CD4-positive, alpha-beta T cell treated with Interleukin-2 at 100 ng/mL for 4 hours (primary cell): ENCODE data around the gene GPHN.
A peak's percentile ranks its signal among the peaks of the same experiment; 100 is the strongest.
"Not testable (repeated sequence)": the region's sequence is repeated elsewhere in the genome, so short reads cannot be mapped to it uniquely, and the experiment has no call there.

Experiments
- DNase-seq: peaks from one replicate; pipeline ENCODE4 v3.0.0-alpha.2; 2020; ENCODE audit warnings: low spot score

GPHN gene

DNA sequence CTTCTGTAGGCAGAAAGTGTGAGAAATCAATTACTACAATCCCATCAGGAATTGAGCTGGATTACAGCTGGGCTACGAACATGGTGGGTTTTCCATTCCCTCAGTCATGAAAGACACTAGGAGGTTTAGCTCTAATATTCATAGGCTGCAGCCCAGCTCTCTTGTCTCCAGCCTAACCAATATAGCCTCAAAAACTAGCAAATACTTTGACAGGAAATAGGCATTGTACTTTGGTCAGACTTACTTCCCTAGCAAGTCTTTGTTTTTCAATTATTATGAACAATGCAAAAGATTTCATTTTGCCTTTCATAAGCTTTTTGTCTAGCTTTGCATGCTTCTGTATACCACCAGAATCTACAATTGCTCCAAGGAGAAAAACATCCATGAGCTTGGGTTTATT lies 296.2 kb downstream of the GPHN start:
- DNase-seq: no peak

DNA sequence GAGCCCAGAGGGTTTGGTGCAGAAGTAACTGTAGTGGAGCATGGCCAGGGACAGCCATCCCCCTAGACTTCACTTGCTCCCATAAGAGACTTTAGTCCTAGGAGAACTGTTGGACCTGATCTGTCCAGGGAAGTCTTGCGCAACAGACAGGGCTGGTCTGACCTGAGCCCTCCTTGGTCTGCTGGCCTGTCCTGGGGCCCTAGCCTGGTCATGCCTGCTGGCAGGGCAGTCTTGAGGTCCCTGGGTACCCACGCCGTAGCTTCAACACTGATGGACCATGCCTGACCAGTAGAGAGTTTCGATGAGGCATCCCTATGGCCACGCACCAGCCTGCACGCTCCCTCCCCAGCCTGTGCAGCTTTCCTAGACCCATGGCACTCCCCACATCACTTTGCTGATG lies 305.7 kb downstream of the GPHN start:
- DNase-seq: no peak

DNA sequence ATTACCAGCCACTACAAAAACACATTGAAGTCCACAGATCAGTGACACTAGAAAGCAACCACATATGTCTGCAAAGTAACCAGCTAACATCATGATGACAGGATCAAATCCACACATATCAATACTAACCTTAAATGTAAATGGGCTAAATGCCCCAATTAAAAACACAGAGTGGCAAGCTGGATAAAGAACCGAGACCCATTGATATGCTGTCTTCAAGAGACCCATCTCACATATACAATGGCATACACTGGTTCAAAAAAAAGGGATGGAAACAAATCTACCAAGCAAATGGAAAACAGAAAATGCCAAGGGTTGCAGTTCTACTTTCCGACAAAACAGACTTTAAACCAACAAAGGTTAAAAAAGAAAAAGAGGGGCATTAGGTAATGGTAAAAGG lies 307.7 kb downstream of the GPHN start:
- no peak for DNase-seq

DNA sequence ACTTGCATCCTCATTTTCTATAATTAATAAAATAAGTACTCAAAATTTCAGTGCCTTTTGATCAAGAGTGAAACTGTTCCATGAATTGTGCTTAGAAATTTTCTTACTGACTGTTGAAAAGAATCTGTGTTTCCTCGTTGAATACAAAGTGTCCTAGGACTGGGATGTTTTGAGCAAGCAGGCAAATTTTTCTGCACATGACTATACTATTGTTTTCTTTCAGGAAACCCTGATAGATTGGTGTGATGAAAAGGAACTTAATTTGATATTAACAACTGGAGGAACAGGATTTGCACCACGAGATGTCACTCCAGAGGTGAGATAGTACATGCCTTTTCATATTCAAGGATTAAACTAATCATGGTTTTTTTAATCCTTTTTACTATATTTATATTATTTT lies 316.3 kb downstream of the GPHN start:
- DNase-seq: no peak

DNA sequence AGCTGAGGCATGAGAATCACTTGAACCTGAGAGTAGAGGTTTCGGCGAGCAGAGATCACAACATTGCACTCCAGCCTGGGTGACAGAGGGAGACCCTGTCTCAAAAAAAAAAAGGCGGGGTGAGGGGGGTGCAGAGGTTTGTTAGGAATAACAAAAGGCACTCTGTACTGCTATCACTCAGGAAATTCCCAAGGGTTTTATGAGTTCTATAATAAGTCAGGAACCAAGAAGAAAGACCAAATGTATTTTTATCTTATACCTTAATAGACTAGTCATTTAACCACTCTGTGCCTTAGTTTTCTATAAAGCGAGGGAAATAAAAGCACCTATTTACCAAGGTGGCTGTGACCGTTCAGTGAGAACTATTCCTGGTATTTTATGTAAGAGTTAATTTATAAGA lies 319.2 kb downstream of the GPHN start:
- no peak for DNase-seq

DNA sequence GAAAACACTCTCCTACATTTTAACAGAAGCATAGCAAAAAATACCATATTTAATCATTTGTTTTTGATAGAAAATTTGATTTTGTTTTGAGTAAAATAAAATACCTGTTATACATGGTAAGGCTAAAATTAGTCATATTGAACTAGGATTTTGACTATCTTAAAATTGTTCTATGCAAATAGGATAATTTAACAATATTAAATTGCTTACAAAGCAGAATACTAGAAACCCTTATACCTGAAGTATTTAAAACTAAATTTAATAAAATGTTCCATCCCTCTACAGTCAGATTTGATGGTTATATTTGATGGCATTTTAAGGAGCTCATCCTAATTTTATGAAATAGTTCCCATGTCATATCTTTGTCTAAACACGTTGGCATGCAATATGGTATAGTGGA lies 323.2 kb downstream of the GPHN start:
- no peak for DNase-seq

DNA sequence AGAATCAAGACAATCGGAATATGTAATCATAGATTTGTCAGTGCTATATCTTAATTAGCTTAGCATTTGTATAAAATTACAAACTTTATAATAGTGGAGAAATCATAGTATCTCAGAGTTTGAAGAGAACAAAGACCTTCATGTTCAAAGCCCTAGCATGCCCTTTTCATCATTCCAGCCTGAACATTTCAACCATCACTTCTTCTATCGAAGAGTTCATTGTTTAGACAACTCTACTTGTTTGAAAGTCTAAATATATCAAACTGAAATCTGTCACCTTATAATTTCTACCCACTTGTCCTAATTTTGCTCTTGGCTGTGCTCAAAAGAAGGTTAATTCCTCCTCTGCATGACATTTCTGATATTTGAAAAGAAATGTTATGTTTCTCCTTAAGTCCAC lies 325.9 kb downstream of the GPHN start:
- DNase-seq: no peak

DNA sequence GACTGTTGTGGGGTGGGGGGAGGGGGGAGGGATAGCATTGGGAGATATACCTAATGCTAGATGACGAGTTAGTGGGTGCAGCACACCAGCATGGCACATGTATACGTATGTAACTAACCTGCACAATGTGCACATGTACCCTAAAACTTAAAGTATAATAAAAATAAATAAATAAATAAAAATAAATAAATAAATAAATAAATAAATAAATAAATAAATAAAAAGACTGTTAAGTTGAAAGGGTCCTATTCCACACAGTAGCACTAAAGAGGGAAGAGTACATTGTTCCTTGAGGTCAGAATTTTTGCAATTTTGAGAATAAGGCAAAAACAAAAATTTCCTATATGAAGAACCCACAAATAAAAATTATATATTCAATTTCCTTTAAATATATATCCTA lies 329.5 kb downstream of the GPHN start:
- DNase-seq: not testable (repeated sequence)

DNA sequence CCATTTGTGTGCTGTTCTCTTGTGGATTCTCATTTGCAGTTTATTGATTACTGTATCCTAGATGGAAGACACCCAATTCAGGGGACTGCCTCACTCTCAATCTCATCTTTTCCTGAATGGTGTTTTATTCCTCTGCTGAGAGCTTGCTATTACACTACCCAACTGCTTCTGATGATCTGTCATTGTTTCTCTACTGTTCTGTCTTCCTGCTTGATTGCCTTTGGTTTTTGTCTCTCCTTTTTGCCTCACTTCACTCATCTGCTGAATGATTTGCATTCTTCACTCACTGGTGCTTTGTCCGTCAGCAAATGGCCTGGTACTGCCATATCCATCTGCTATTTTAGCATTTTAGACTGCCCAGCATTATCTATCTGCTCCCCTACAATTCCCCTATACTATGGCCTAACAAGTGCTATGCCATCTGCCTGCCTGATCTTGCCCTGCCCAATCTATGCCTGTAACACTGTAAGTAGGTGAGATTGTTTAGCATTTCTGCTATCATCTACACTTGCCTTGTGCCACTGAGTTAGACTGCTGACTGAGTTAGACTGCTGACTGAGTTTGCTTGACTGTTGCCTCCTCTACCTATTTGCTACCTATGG lies 335.1 kb downstream of the GPHN start:
- no peak for DNase-seq

DNA sequence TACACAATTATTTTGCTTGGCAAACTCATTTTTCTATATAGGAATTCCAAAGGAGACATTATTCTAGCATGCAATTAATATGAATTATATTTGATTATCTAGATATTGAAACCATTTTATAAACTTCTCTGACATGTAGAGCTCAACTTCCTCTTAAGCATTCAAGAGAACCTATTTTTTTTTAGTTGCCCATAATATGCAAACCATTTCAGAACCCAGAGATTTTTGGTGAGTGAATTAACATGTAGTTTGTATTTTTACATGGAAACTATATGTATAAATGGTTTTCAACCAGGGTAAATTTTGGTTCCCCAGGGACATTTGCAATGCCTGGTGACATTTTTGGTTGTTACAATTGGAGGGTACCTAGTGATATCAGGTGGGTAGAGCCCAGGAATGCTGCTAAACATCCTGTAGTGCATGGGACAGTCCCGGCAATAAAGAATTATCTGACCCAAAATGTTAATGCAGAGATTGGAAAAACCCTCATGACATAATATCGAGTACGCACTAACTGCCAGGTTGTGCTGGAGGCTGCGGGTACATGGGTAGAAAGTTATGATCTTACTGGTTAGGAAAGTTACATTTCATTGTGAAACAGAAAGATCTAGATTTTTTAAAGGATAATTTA lies 342.4 kb downstream of the GPHN start:
- DNase-seq: no peak

DNA sequence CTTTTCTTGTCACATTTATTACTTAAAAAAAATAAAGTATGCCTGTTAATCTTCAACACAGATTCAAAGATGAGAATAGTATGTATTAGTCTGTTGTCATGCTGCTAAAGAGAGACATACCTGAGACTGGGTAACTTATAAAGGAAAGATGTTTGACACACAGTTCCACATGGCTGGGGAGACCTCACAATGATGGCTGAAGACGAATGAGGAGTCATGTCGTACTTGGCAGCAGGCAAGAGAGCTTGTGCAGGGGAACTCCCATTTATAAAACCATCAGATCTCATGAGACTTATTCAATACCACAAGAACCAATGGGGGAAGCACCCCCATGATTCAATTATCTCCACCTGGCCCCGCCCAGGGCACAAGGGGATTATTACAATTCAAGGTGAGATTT lies 345.4 kb downstream of the GPHN start:
- no peak for DNase-seq

DNA sequence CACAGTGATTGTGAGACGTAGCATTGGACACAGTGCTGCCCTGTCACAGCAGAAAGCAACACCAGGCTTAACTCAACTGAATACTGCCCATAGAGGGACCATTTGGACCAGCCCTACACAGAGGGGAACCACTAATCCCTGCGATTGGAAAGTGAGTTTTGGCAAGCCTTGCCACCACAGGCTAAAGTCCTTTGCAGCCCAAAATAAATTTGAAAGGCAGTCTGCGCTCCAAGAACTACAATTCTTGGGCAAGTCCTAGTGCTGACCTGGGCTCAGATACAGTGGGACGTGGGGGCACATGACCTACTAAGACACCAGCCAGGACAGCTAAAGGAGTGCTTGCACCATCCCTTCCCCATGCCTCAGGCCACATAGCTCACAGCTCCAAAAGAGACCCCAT lies 349.9 kb downstream of the GPHN start:
- no peak for DNase-seq

DNA sequence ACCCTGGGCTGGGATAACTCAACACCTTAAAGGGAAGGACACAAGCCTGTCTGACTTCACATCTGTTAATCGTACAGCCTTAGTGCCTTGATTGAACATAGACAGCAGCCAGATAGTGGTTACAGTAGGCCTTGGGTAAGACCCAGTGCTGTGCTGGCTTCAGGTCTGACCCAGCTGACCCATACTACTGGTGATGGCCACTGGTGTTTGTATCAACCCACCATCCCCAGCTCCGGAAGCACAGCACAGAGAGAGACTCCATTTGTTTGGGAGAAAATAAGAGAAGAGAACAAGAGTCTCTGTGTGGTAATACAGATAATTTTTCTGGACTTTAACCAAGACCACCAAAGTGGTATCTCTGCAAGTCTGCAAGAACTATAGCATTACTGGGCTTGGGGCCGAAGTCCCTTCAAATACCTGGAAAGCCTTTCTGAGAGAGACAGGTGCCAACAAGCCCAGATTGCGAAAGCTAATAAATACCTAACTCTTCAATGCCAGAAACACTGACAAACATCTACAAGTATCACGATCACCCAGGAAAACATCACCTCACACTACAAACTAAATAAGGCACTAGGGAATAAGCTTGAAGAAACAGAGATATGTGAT lies 351.2 kb downstream of the GPHN start:
- DNase-seq: no peak

DNA sequence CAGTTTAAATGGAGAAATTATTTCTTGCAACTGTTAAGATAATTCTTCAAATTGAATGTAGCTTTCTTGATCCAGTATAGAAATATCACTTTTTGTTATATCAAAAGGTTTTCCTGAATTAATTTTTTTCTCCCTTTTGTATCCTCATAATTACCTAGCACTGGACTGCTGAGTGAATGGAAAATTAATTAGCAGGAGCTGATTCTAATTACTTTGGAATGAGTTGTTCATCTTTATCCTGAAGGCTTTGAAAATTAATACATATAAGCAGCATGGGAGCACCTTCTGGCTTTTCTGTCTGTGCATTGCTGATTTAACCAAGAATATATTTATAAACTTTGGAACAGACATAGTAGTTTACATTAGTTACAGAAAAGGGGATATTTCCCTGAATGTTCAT lies 373.6 kb downstream of the GPHN start:
- DNase-seq: no peak

DNA sequence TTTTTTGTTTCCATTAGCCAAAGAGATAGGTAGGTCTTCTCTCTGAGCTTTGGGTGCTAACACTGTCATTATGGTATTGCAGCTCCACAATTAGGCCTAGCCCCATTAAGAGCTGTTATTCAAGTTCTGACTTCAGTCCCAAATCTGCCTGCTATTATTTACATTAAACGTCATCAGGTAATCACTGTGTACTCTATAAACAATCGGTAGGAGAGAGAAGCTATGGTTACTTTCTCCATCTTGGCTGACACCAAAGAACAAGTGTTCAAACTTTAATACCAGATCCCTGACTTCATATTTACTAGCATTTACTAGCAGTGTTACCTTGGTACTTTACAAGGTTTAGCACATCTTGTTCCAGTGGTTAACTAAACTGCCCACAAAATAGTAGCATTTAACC lies 376.2 kb downstream of the GPHN start:
- DNase-seq: no peak

DNA sequence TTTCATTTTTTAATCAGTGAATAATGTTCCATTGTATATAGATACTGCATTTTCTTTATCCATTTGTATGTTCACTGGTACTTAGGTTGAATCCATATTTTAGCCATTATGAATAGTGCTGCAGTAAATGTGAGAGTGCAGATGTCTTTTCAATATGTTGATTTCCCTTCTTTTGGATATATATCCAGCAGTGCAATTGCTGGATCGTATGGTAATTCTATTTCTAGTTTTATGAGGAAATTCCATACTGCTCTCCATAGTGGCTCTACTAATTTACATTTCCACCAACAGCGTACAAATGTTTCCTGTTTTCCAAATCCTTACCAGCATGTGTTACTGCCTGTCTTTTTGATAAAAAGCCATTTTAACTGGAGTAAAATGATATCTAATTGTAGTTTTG lies 392.8 kb downstream of the GPHN start:
- no peak for DNase-seq

DNA sequence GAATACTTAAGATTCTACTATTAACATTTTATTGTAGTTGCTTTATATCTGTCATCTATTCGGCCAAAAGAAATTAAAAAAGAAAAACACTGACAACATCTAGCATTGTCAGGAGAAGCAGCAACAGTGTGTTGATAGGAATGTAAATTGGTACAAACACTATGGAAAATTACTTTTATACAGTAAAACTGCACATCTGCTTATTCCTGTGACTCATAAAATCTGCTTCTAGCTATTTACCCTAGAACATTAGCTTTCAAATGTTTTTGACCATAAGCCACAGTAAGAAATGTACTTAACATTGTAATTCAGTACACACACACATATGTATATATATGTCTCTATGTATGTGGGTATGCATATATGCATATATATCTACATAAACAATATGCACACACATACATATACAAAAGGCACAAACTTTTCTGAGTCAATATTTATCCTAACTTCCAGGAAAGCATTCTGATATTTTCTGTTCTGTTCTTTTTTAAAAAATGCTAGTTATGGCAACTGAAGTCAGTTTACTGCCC lies 402.4 kb downstream of the GPHN start:
- DNase-seq: no peak

DNA sequence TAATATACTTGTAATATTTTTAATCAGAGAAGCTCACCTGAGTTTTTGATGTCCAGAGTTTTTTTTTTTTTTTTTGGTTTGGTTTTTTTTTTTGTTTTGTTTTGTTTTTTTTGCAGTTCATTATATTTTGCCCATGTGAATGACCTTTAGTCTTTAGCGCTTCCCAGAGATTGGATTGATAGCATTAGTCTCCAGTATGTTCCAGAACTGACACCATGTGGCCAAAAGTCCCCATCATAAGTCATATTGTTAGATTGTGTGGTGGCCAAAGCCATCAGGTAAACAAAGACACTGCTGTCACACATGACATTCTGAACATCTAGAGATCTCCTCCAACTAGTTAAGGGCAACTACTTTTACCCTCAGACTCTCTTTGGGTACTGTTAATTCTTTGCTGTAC lies 408.5 kb downstream of the GPHN start:
- no peak for DNase-seq

DNA sequence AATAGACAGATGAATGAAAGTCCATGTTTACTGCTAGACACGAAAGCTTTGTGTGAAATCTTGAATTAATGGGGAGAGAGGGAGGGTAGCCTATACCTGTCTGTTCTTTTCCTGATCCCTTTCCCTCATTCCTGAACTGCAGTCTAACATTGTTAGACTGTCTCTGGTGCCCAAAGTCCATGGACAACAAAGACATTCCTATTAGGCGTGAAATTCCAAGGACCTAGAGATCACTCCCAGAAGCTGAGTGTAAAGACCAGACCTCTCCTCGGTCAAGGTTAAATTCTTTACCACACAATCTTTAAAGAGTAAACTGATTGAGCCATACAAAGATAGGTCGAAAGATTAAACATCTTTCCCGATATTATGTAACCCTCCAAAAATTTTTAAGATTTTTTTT lies 410.6 kb downstream of the GPHN start:
- no peak for DNase-seq

DNA sequence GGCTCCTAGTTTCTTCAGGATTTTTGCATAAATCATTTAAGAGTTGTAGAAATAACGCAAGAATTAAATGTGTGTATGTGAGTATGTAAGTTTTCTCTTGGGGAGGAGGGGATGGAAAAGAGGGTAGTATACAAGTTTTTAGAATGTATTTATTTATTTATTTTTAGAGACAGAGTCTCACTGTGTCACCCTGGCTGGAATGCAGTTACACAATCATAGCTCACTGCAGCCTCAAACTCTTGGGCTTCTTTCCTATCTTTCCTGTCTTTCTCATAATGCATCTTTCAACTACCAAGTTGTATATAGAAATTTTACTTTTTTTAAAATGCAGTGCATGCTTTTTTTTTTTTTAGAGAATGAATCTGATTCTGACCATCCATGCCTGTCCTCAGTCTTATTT lies 412.2 kb downstream of the GPHN start:
- DNase-seq: no peak

DNA sequence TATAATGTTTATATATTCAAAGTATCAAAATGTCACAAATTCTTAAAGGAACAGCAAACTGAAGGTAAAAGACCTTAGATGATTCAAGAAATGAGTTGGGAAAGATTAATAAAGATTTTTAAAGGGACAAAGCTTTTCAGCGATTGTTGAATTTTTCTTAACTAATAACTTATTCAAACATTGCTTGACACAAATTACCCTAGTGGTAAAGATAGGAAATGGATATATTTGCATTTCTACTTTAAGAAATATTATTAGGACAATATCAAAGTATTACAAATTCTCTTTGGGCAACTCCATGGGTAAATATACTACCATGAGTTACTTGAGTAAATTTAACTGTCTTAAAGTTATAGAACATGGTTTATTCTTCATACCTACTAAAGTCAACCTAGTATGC lies 415.3 kb downstream of the GPHN start:
- no peak for DNase-seq

DNA sequence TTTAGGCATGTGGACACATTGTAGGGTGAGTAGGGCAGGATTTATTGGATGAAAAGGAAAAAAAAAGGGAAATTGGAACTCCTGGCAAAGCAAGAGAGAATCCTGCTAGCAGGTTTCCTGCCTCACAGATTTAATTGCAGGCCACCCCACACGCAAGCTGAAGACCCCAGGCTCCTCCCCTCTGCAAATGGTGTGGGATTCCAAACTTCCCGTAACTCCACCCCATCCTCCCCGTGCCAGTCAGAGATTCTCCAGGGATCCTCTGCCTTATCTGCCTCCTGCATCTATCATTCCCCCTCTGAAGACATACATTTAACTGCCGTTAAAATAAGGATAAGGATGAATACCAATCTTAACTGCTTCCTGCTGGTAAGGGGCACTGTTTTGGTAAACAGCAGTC lies 431.5 kb downstream of the GPHN start:
- no peak for DNase-seq

DNA sequence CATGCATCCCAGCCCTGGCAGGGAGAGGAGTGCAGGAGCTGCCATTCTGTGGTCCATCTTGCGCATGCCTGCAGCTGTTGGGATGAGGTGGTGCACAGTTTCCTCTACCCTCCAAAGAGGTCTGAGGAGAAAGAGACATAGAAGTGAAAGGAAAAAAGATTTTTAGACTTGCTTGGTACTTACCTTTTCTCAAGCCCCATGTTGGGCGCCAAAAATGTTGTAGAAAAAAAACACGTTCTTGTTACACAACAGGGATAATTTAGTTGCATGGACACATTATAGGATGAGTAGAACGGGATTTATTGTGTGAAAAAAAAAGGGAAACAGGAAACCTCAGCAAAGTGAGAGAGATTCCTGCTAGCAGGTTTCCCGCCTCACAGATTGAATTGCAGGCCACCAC lies 436.9 kb downstream of the GPHN start:
- DNase-seq: peak; percentile 17

DNA sequence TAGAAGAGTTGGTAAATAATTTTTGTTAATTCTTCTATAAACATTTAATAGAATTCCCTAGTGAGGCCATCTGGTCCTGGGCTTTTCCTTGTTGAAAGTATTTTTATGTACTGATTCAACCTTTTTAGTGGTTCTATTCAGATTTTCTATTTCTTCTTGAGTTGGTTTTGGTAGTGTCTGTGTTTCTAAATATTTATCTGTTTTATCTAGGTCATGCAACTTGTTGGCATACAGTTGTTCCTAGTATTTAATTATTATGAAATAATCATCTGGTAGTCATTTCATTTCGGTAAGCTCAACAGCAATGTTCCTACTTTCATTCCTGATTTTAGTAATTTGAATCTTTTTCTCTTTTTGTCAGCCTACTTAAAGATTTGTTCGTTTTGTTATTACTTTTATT lies 447.2 kb downstream of the GPHN start:
- no peak for DNase-seq
